ENCODE measurements around the gene RHBDL1. TPM values are rescaled to one million over a fixed set of nuclear protein-coding genes. Genes with fewer than 3 reads are reported as not detected.
"Not testable (repeated sequence)": the region's sequence is repeated elsewhere in the genome, so short reads cannot be mapped to it uniquely, and the experiment has no call there.

RHBDL1 gene
- total and polyA plus RNA-seq, 11 donors, result 0.19 to 3.6 (median 1.8) TPM

GRCh38 chr16:686459-687260 is 11.2 kb downstream of the RHBDL1 start:
- intact Hi-C loops (cut with DNase I), result no loop called here
- Histone ChIP-seq H3K27me3 (peaks cover 0 to 3% (median 0%) of the 10 kb centered on the region in 9 donors), H3K27ac (no peak overlapping the region), H3K36me3 (peaks cover 0 to 36% (median 22%) of the 10 kb centered on the region in 9 donors), H3K9me3 (no peaks in the 10 kb centered on the region), H3K4me3 (no peak overlapping the region), H3K4me1 (peaks cover 10 to 69% (median 50%) of the 10 kb centered on the region in 12 donors)
- WGBS, 4 donors, result 94 to 95% (median 95%) methylated on average over 49 to 51 of the region's 51 CpGs
- ATAC-seq (no peak), DNase-seq (no peak)
- TF ChIP-seq CTCF (IDR thresholded peaks at IDR 0.05), result no peak
- no peak for TF ChIP-seq POLR2A (IDR thresholded peaks at IDR 0.05)

- Histone ChIP-seq H3K27me3 (peaks cover 0 to 10% (median 4%) of the 10 kb centered on the region in 9 donors), H3K4me1 (peaks cover 10 to 60% (median 43%) of the 10 kb centered on the region in 12 donors), H3K36me3 (peaks cover 0 to 28% (median 14%) of the 10 kb centered on the region in 9 donors), H3K4me3 (no peak overlapping the region), H3K27ac (no peak overlapping the region), H3K9me3 (no peaks in the 10 kb centered on the region)
- DNase-seq (no peak), ATAC-seq (no peak)
- intact Hi-C loops (cut with DNase I), result no loop called here
- TF ChIP-seq CTCF (IDR thresholded peaks at IDR 0.05) (no peak), POLR2A (IDR thresholded peaks at IDR 0.05) (no peak)
- WGBS, 4 donors, result 86 to 94% (median 92%) methylated on average over 14 to 19 of the region's 19 CpGs
Observed at GRCh38 chr16:687499-687898, 12.0 kb downstream of the RHBDL1 start.

GRCh38 chr16:689175-689897 is 13.9 kb downstream of the RHBDL1 start:
- WGBS, 4 donors, result 84 to 89% (median 87%) methylated on average over 24 to 26 of the region's 26 CpGs

GRCh38 chr16:691242-691641 is 15.8 kb downstream of the RHBDL1 start:
- Histone ChIP-seq H3K27me3 (peaks cover 8 to 46% (median 37%) of the 10 kb centered on the region in 9 donors), H3K36me3 (peaks cover 0 to 15% (median 4%) of the 10 kb centered on the region in 9 donors), H3K4me1 (peaks cover 0 to 54% (median 27%) of the 10 kb centered on the region in 12 donors)
- H3K9me3 ChIP-seq; H3K4me3 ChIP-seq; ATAC-seq; H3K27ac ChIP-seq; DNase-seq; intact Hi-C loops (cut with DNase I): not testable (repeated sequence)
- 89 to 90% (median 89%) methylated on average over 16 of the region's 16 CpGs for WGBS, 4 donors

More at GRCh38 chr16:689175-689897, 13.9 kb downstream of the RHBDL1 start:
- intact Hi-C loops (cut with DNase I), result no loop called here
- peak overlapping the region in 9 of 12 donors; percentile 65 to 92 (median 87) for H3K27ac ChIP-seq
- ATAC-seq (peak in 1 of 4 donors; percentile 0), DNase-seq (no peak)
- peaks cover 0 to 18% (median 4%) of the 10 kb centered on the region in 9 donors for H3K36me3 ChIP-seq
- peaks cover 2 to 28% (median 20%) of the 10 kb centered on the region in 9 donors for H3K27me3 ChIP-seq
- H3K4me3 ChIP-seq, result peak overlapping the region; percentile 72 to 98 (median 94)
- TF ChIP-seq CTCF (IDR thresholded peaks at IDR 0.05), result no peak
- TF ChIP-seq POLR2A (IDR thresholded peaks at IDR 0.05), result no peak
- peaks cover 3 to 56% (median 32%) of the 10 kb centered on the region in 12 donors for H3K4me1 ChIP-seq
- no peaks in the 10 kb centered on the region for H3K9me3 ChIP-seq
